Panc1 (cell line): ENCODE results near the gene SLC25A43. TPM values are rescaled to one million over a fixed set of nuclear protein-coding genes. Genes with fewer than 3 reads are reported as not detected.

ENCODE experiments used
- ATAC-seq: fragments of 200-7000 bp; cut with Tn5 transposase; 2 replicates; pipeline ENCODE4 v1.9.1; 2020; ENCODE audit warnings: mild to moderate bottlenecking, moderate library complexity
- BruUV-seq: library from RNA; stranded (reverse); fragments of 400-500 nt; replicated peaks from 2 replicates; lab custom pipeline; 2021; lab: Mats Ljungman, UMichigan
- CTCF ChIA-PET: fragments of 300-600 bp; sonication (Branson Sonifier 250); formaldehyde crosslinking; loops from one replicate; lab custom pipeline; 2022; ENCODE audit warnings: antibody characterized with exemption; lab: Charles Lee
- POLR2A ChIA-PET: fragments of 300-600 bp; sonication (Branson Sonifier 250); formaldehyde crosslinking; loops from one replicate; lab custom pipeline; 2022; ENCODE audit warnings: antibody characterized with exemption; lab: Charles Lee
- DNase-seq: peaks from one replicate; pipeline ENCODE4 v3.0.0-alpha.2; 2010; ENCODE audit warnings: low read depth, low spot score
- H3K27ac ChIP-seq: 2 replicates; pipeline ENCODE4 v1.5.1; 2011; ENCODE audit warnings: mild to moderate bottlenecking, low read length, inconsistent platforms
- H3K27me3 ChIP-seq: fragments of 200-500 bp; sonication (Bioruptor generic); 2 replicates; pipeline ENCODE4 v1.6.0; 2014; ENCODE audit warnings: low read length, inconsistent platforms; ENCODE audit not compliant: control insufficient read depth, insufficient read depth
- H3K36me3 ChIP-seq: fragments of 200-500 bp; sonication (Bioruptor generic); 2 replicates; pipeline ENCODE4 v1.5.1; 2014; ENCODE audit warnings: inconsistent platforms, mild to moderate bottlenecking, low read length, moderate library complexity; ENCODE audit not compliant: control insufficient read depth, insufficient read depth
- H3K4me1 ChIP-seq: 2 replicates; pipeline ENCODE4 v1.5.1; 2011; ENCODE audit warnings: inconsistent platforms, mild to moderate bottlenecking, low read length, moderate library complexity; ENCODE audit not compliant: control insufficient read depth, insufficient read depth
- H3K4me3 ChIP-seq, 2 experiments: 2 replicates each; pipeline ENCODE4 v1.5.1; 2011 to 2012; ENCODE audit warnings: low read depth in 2 of 2, low read length in 2 of 2, mild to moderate bottlenecking in 2 of 2, inconsistent platforms in 1 of 2, moderate library complexity in 1 of 2
- H3K9me3 ChIP-seq: fragments of 200-500 bp; sonication (Bioruptor generic); 2 replicates; pipeline ENCODE4 v1.5.1; 2014; ENCODE audit warnings: low read depth, mild to moderate bottlenecking, inconsistent platforms, low read length, moderate library complexity; ENCODE audit not compliant: control insufficient read depth, insufficient read depth
- POLR2AphosphoS5 ChIP-seq: IDR thresholded peaks from 2 replicates; pipeline ENCODE4 v1.6.1; 2012; ENCODE audit warnings: mild to moderate bottlenecking, low read depth, low read length, moderate library complexity
- SIN3A ChIP-seq: IDR thresholded peaks from 2 replicates; pipeline ENCODE4 v1.6.1; 2012; ENCODE audit warnings: low read depth, mild to moderate bottlenecking, low read length, moderate library complexity, borderline replicate concordance; ENCODE audit not compliant: insufficient read depth
- TCF7L2 ChIP-seq: IDR thresholded peaks from 2 replicates; pipeline ENCODE4 v1.6.1; 2011; ENCODE audit warnings: mild to moderate bottlenecking, low read depth, low read length, inconsistent platforms
- in situ Hi-C: cut with HindIII; loops from 2 replicates; pipeline ENCODE4 v1.10.0; 2016; ENCODE audit warnings: low sequenced_read_pairs, low pct_unique_long_range_greater_than_20kb
- intact Hi-C: fragments of 100-400 bp; cut with micrococcal nuclease; formaldehyde crosslinking; loops from one replicate; pipeline ENCODE4 v1.10.0; 2022; ENCODE audit not compliant: unreplicated experiment
- total RNA-seq: library from RNA; stranded (reverse); gene quantifications from one replicate; pipeline ENCODE4 v1.2.1, GENCODE V29; 2021; ENCODE audit not compliant: unreplicated experiment
- TF ChIP-seq, protein P1 (sequence below), 2 experiments: IDR thresholded peaks; 2 replicates each; pipeline ENCODE4 v1.6.1; 2011 to 2012; ENCODE audit warnings: low read depth in 2 of 2, control low read depth in 1 of 2, low read length in 1 of 2, mild to moderate bottlenecking in 1 of 2, moderate library complexity in 1 of 2; ENCODE audit not compliant: insufficient read depth in 1 of 2
- TF ChIP-seq, protein P2 (sequence below): fragments of 450-650 bp; IDR thresholded peaks from 2 replicates; pipeline ENCODE4 v1.5.1; 2017; ENCODE audit warnings: mild to moderate bottlenecking

Gene SLC25A43
- total RNA-seq, 1 experiment from 2014 or later, result 35.5 TPM

- no peak overlapping the region for H3K27ac ChIP-seq
- in situ Hi-C loops, result no loop called here
- H3K4me3 ChIP-seq, result no peak overlapping the region
- no peaks in the 10 kb centered on the region for H3K36me3 ChIP-seq
- TF ChIP-seq TCF7L2, result no peak
- TF ChIP-seq POLR2AphosphoS5, result no peak
- no peak for TF ChIP-seq SIN3A
- TF ChIP-seq, protein P1, sequence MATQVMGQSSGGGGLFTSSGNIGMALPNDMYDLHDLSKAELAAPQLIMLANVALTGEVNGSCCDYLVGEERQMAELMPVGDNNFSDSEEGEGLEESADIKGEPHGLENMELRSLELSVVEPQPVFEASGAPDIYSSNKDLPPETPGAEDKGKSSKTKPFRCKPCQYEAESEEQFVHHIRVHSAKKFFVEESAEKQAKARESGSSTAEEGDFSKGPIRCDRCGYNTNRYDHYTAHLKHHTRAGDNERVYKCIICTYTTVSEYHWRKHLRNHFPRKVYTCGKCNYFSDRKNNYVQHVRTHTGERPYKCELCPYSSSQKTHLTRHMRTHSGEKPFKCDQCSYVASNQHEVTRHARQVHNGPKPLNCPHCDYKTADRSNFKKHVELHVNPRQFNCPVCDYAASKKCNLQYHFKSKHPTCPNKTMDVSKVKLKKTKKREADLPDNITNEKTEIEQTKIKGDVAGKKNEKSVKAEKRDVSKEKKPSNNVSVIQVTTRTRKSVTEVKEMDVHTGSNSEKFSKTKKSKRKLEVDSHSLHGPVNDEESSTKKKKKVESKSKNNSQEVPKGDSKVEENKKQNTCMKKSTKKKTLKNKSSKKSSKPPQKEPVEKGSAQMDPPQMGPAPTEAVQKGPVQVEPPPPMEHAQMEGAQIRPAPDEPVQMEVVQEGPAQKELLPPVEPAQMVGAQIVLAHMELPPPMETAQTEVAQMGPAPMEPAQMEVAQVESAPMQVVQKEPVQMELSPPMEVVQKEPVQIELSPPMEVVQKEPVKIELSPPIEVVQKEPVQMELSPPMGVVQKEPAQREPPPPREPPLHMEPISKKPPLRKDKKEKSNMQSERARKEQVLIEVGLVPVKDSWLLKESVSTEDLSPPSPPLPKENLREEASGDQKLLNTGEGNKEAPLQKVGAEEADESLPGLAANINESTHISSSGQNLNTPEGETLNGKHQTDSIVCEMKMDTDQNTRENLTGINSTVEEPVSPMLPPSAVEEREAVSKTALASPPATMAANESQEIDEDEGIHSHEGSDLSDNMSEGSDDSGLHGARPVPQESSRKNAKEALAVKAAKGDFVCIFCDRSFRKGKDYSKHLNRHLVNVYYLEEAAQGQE (IDR thresholded peaks at IDR 0.05; ENCODE audit: insufficient read depth in 1 of 2, low read depth in 2 of 2, low read length in 1 of 2), result no peak
- TF ChIP-seq, protein P2, sequence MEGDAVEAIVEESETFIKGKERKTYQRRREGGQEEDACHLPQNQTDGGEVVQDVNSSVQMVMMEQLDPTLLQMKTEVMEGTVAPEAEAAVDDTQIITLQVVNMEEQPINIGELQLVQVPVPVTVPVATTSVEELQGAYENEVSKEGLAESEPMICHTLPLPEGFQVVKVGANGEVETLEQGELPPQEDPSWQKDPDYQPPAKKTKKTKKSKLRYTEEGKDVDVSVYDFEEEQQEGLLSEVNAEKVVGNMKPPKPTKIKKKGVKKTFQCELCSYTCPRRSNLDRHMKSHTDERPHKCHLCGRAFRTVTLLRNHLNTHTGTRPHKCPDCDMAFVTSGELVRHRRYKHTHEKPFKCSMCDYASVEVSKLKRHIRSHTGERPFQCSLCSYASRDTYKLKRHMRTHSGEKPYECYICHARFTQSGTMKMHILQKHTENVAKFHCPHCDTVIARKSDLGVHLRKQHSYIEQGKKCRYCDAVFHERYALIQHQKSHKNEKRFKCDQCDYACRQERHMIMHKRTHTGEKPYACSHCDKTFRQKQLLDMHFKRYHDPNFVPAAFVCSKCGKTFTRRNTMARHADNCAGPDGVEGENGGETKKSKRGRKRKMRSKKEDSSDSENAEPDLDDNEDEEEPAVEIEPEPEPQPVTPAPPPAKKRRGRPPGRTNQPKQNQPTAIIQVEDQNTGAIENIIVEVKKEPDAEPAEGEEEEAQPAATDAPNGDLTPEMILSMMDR, result no peak
- intact Hi-C loops, result no loop called here
- ChIA-PET POLR2A (interaction anchor here (1.0 kb wide), 1 partner anchor 11 kb away, joined by 3 read pairs; no protein-coding TSS in a partner anchor), CTCF (interaction anchor here (0.9 kb wide), 1 partner anchor 16 kb away, joined by 3 read pairs; no protein-coding TSS in a partner anchor)
- BruUV-seq, result no TSS peak
- H3K9me3 ChIP-seq, result no peaks in the 10 kb centered on the region
- DNase-seq, result no peak
- ATAC-seq, result no peak; the same call in 1 of the 2 replicates
- no peaks in the 10 kb centered on the region for H3K27me3 ChIP-seq
- no peaks in the 10 kb centered on the region for H3K4me1 ChIP-seq
Measured at GRCh38 chrX:119495734-119496726, 96.9 kb downstream of the SLC25A43 start.

GRCh38 chrX:119497185-119497584, 98.0 kb downstream of the SLC25A43 start:
- no peaks in the 10 kb centered on the region for H3K27me3 ChIP-seq
- no peaks in the 10 kb centered on the region for H3K36me3 ChIP-seq
- H3K27ac ChIP-seq, result no peak overlapping the region
- intact Hi-C loops, result no loop called here
- in situ Hi-C loops, result no loop called here
- no peaks in the 10 kb centered on the region for H3K9me3 ChIP-seq
- no peak for TF ChIP-seq POLR2AphosphoS5
- TF ChIP-seq, protein P2, result no peak
- DNase-seq (no peak), ATAC-seq (no peak)
- ChIA-PET POLR2A (no interaction called here), CTCF (no interaction called here)
- no TSS peak for BruUV-seq
- H3K4me1 ChIP-seq, result no peaks in the 10 kb centered on the region
- H3K4me3 ChIP-seq, result no peak overlapping the region
